Measurements from ENCODE around the gene CXCR3. TPM values are rescaled to one million over a fixed set of nuclear protein-coding genes. Genes with fewer than 3 reads are reported as not detected.

CXCR3 gene
- total RNA-seq, 1 experiment from 2014 or later = not detected

GRCh38 chrX:71618787-71619186, 476 bp upstream of the CXCR3 start:
- RAD21 ChIA-PET (ENCODE audit: low non-redundant PET in 1 of 2, low total read pairs in 2 of 2, uncharacterized antibody in 2 of 2, unreplicated experiment in 2 of 2) = no interaction called here

More at GRCh38 chrX:71618787-71619186, 476 bp upstream of the CXCR3 start:
- H3K4me2 ChIP-seq (ENCODE audit: low read length) = no peak overlapping the region
- DNase-seq (ENCODE audit: low read depth, low spot score) (no peak), ATAC-seq (no peak)
- H4K20me1 ChIP-seq (ENCODE audit: insufficient read depth) = no peaks in the 10 kb centered on the region
- no peak overlapping the region for H3K27ac ChIP-seq (ENCODE audit: low read depth, low read length)
- peaks cover 9 to 17% of the 10 kb centered on the region in 2 experiments for H3K4me1 ChIP-seq (ENCODE audit: control insufficient read depth in 1 of 2, insufficient read depth in 2 of 2, low read length in 2 of 2)
- H3K9me3 ChIP-seq (ENCODE audit: control insufficient read depth in 1 of 2, insufficient read depth in 1 of 2, low read depth in 1 of 2, low read length in 2 of 2) = no peaks in the 10 kb centered on the region
- POLR2A ChIA-PET = no interaction called here
- no peaks in the 10 kb centered on the region for H3K79me2 ChIP-seq (ENCODE audit: insufficient read depth, low read length)
- CTCF ChIA-PET = no interaction called here
- no peaks in the 10 kb centered on the region for H3K9me2 ChIP-seq (ENCODE audit: insufficient read depth)
- no peak overlapping the region for H2AFZ ChIP-seq (ENCODE audit: low read depth, low read length, poor library complexity, severe bottlenecking)
- intact Hi-C loops (cut with micrococcal nuclease) = no loop called here
- H3K27me3 ChIP-seq (ENCODE audit: insufficient read depth, low read length) = no peaks in the 10 kb centered on the region
- TF ChIP-seq POLR2A (IDR thresholded peaks at IDR 0.05; ENCODE audit: borderline replicate concordance, extremely low read depth, insufficient read depth, insufficient read length) (no peak), ELF1 (IDR thresholded peaks at IDR 0.05; ENCODE audit: borderline replicate concordance, low read depth) (no peak), FOSL1 (IDR thresholded peaks at IDR 0.05; ENCODE audit: low read depth) (no peak), SRF (IDR thresholded peaks at IDR 0.05; ENCODE audit: low read depth) (no peak), YY1 (IDR thresholded peaks at IDR 0.05; ENCODE audit: extremely low read depth, insufficient replicate concordance, low read depth, low read length) (no peak), REST (IDR thresholded peaks at IDR 0.05; ENCODE audit: low read depth) (no peak), SIN3A (IDR thresholded peaks at IDR 0.05; ENCODE audit: low read depth) (no peak)
- H3K9ac ChIP-seq (ENCODE audit: low read length) = no peak overlapping the region
- H3K4me3 ChIP-seq (replicated peaks in 1 of 2; ENCODE audit: low read depth in 1 of 2, low read length in 2 of 2) = no peak overlapping the region
- no TSS peak for BruUV-seq (replicated peaks)
- no peaks in the 10 kb centered on the region for H3K36me3 ChIP-seq (ENCODE audit: control insufficient read depth in 1 of 2, insufficient read depth in 2 of 2, low read length in 2 of 2)

Data from HCT116 (cell line).